GM19397 (cell line): ENCODE data around the gene IL12B.
"Not testable (repeated sequence)": the region's sequence is repeated elsewhere in the genome, so short reads cannot be mapped to it uniquely, and the experiment has no call there.

Experiments used
- ATAC-seq: cut with Tn5 transposase; IDR thresholded peaks from one replicate; pipeline ENCODE4 v1.9.1; 2021; ENCODE audit warnings: mild to moderate bottlenecking, moderate library complexity; ENCODE audit not compliant: unreplicated experiment

Gene IL12B

DNA sequence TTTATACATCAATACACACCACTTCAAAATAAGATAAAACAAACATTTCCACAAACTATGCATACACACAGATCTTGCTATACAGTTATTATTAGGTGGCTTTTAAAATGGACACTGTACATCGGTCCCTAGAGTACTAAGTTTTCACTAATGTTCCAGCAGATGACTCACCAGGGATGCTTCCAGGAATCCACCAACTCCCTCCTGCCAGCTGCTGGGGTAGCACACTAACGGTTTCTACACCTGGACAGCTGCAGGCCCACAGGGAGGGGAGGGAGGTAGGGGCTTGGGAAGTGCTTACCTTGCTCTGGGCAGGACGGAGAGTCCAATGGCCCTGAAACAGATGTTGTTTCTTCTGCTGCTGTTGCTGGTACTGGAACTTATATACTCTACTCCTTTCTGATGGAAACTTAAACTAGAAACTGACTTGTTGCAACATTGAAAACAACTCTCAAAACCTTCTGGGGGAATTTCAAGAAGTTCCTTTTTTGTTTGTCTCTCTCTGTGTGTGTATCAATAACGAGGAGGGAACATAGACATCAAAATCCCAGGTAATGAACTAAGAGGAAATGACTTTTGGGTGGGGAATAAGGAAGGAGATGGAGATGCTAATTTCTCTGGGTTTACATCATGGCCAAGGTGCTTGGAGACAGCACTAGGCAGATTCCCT, at the start of gene IL12B:
IL12B (minus strand) TSS at position 357 of the 670 bp plus-strand sequence. CDS start 3,705 bp downstream, outside the sequence.
- no peak for ATAC-seq

DNA sequence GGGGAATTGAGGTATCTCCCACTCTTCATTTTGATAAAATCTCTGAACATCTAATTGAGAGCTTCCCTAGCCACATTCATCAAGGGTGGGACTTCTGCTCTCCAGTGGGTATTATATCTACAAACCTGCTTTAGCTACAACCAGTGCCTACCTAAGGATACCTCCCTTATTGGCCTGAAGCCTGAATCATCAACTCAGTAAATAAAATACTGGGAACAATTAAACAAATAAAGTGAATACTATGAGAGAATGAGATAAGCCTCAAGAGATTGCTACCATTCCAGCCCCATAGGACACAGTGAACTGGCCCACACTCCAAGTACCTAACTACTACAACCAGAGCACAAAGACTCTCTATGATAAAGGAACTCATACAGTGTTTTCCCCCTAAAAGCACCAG, 47.4 kb upstream of the IL12B start:
- no peak for ATAC-seq

DNA sequence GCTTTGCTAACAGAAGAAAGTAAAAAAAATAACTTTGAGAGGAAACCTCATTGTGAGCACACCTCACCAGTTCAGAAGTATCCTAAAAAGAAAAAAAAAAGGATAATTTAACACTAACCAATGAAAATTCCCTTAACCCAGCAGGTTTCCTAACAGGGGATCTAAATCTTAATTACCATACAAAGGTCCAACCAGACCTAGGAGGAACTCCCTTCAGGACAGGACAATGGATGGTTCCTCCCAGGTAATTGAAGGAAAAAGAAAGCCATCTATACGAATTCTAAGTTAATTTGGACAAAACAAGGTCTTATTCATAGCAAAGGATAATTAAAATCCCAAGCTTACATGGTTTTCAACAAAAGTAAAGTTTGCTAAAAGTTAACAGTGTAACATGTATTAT, 37.6 kb upstream of the IL12B start:
- not testable (repeated sequence) for ATAC-seq

GRCh38 chr5:159366776-159367175, 36.5 kb upstream of the IL12B start:
- not testable (repeated sequence) for ATAC-seq

DNA sequence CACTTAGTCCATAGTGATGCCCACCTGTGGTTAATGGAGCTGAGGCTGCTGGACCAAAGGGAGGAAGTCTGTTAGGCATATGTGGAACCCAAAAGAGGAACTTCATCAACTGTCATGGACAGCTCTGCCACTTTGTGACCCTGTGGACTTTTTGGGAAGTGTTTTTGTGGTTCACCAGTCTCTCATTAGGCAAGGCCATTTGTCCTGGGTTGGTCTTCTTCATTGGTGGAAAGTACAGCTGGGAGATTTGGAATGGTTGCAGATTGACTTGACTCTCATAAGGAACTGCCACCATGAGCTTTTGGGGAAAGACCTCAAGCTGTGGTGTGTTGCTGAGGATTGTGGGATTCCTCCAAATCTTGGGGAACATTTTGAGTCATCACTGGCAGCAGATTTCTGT, 31.9 kb upstream of the IL12B start:
- ATAC-seq, result no peak

DNA sequence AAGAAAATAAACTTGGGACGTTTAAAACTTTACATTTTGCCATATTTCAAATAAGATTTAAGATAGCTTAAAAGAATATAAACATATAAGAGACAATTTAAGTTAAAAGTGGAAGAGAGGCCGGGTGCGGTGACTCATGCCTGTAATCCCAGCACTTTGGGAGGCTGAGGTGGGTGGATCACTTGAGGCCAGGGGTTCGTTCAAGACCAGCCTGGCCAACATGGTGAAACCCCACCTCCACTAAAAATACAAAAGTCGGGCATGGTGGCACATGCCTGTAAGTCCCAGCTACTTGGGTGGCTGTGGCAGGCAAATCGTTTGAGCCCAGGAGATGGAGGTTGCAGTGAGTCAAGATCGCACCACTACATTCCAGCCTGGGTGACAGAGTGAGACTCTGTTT, 29.6 kb upstream of the IL12B start:
- not testable (repeated sequence) for ATAC-seq

- ATAC-seq, result no peak
Observed at GRCh38 chr5:159359408-159359807, 29.1 kb upstream of the IL12B start.

GRCh38 chr5:159353661-159354252, 23.5 kb upstream of the IL12B start:
- no peak for ATAC-seq

DNA sequence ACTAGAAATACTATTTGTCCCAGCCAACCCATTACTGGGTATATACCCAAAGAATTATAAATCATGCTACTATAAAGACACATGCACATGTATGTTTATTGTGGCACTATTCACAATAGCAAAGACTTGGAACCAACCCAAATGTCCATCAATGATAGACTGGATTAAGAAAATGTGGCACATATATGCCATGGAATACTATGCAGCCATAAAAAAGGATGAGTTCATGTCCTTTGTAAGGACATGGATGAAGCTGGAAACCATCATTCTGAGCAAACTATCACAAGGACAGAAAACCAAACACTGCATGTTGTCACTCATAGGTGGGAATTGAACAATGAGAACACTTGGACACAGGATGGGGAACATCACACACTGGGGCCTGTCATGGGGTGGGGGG, 20.4 kb upstream of the IL12B start:
- ATAC-seq, result not testable (repeated sequence)

- not testable (repeated sequence) for ATAC-seq
Observed at GRCh38 chr5:159350216-159350615, 19.9 kb upstream of the IL12B start.

DNA sequence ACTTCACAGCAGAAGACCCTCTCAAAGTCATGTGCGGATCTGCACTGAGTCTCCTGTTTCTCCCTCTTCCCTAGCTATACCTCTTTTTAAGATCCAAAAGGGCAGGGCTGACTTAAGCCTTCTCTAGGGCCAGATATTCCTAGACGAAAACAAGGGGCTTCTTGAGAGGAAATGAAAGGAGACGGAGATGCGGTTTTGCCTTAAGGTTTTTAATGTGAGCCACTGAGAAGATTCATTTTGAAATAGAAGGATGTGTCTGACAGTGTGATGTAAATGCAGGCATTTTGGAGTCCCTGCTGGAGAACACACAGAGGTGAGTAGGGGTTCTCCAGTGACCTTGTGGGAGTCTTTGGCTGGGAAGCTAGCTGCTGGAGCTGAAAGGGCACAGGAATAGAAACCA, 15.6 kb upstream of the IL12B start:
- no peak for ATAC-seq

GRCh38 chr5:159345336-159345735, 15.0 kb upstream of the IL12B start:
- no peak for ATAC-seq

- ATAC-seq, result no peak
Observed at GRCh38 chr5:159343295-159344094, 13.2 kb upstream of the IL12B start.

GRCh38 chr5:159342840-159343239, 12.6 kb upstream of the IL12B start:
- ATAC-seq, result no peak

- no peak for ATAC-seq
Observed at GRCh38 chr5:159341906-159342310, 11.6 kb upstream of the IL12B start.

DNA sequence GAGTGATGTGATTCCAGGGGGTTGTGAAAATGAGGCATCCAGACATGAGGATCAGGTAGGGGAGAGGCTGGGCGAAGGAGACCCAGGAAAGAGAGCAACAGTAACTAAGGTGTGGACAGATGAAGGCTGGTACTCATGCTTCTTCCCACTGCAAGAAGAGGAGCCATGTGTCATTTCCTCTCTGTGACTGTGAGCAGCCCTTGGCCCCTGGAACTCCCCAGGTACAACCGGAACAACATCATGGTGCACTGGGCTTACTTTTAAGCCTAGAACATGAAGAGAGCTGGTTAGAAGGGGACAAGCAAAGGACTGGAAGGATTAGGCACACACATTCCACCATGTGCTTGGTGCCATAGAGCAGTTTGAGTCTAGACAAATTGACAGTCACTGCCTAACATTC, 10.9 kb upstream of the IL12B start:
- no peak for ATAC-seq

GRCh38 chr5:159340511-159340910, 10.2 kb upstream of the IL12B start:
- no peak for ATAC-seq

GRCh38 chr5:159339460-159339859, 9.2 kb upstream of the IL12B start:
- no peak for ATAC-seq

DNA sequence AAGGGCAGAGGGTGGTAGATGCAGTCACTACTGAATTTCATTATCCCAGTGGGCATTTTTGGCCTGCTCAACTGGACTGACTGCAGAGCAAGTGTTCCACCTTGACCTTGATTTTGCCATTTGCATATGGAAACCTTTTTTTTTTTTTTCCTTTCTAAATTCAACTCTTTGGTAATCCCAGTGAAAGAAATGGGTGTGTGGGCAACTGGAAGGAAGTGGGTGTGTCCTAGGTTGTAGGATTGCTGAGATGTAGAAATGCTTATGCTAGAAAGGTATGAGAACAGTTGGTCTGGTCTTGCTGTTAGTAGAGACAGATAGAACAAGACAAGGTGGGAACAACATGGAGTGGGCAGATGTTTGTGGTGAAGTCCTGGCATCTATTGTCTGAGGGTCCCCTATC, 7.8 kb upstream of the IL12B start:
- ATAC-seq, result no peak

DNA sequence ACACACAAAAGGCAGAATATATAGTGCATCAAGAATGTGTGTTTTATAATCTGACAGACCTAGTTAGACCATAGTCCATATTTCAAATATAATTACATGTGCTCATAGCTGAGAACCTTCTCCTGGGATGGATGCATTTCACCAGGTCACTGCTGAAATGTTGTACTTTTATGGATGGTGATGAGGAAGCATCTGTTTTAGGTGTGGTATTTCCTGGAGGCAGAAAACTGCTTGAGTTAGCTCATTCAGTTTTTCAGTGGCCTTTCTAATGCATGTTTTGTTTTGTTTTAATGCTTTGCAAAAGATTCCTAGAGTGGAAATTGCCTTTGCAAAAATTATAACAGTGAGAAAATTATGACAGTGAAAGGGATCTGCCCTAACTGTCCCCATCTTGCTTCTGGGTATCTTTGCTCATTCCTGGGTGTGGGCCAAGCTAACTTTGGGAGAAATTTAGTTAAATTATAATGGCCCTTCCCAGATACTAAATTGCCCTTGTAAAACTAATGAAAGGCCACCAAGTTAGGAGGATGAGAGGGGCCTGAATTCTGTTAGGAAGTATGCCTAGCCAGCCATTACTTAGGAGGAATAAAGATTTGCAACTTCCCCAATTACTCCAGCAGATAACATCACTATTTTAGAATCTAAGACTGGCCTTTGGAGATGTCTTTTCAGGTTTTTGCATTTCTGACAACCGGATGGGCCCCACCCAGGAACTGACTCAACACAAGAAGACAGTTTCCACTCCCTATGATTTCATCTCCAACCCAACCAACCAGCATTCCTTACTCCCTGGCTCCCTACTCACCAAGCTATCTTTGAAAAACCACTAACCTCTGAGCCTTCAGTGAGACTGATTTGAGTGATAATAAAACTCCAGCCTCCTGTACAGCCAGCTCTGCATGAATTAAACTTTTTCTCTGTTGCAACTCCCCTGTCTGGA, 7.0 kb upstream of the IL12B start:
- ATAC-seq, result no peak

GRCh38 chr5:159336586-159336985, 6.3 kb upstream of the IL12B start:
- ATAC-seq, result no peak
